HepG2 (cell line): Measurements from ENCODE around the gene CGREF1. TPM values are rescaled to one million over a fixed set of nuclear protein-coding genes. Genes with fewer than 3 reads are reported as not detected.
A peak's percentile ranks its signal among the peaks of the same experiment; 100 is the strongest.

Source experiments
- AKAP8 ChIP-seq: sonication (generic); formaldehyde crosslinking; IDR thresholded peaks from 2 replicates; pipeline ENCODE4 v1.5.1; 2020; ENCODE audit warnings: mild to moderate bottlenecking, missing genetic modification reagents
- BATF2 ChIP-seq: sonication (generic); formaldehyde crosslinking; IDR thresholded peaks from 2 replicates; pipeline ENCODE4 v1.8.0; 2022; ENCODE audit warnings: mild to moderate bottlenecking, missing genetic modification reagents, moderate library complexity
- E2F5 ChIP-seq: sonication (generic); formaldehyde crosslinking; conservative IDR thresholded peaks from 2 replicates; pipeline ENCODE4 v1.4.0; 2020; ENCODE audit warnings: missing genetic modification reagents
- FOXP1 ChIP-seq, 2 experiments: fragments of 450-650 bp in 1 of 2; IDR thresholded peaks; 2 replicates each; pipeline ENCODE4 v1.6.1; 2017 to 2018; ENCODE audit warnings: antibody characterized with exemption in 1 of 2
- GATAD2A ChIP-seq: IDR thresholded peaks from 2 replicates; pipeline ENCODE4 v1.6.1; 2016
- HOXA7 ChIP-seq: sonication (generic); formaldehyde crosslinking; IDR thresholded peaks from 2 replicates; pipeline ENCODE4 v1.8.1; 2022; ENCODE audit warnings: mild to moderate bottlenecking, missing genetic modification reagents, moderate library complexity
- NBN ChIP-seq: fragments of 450-650 bp; conservative IDR thresholded peaks from 2 replicates; pipeline ENCODE4 v1.6.1; 2017
- NFIB ChIP-seq: sonication (generic); formaldehyde crosslinking; IDR thresholded peaks from 2 replicates; pipeline ENCODE4 v1.9.0; 2021; ENCODE audit warnings: missing genetic modification reagents, mild to moderate bottlenecking, borderline replicate concordance
- NONO ChIP-seq, 2 experiments: fragments of 450-650 bp in 1 of 2; sonication (generic) in 1 of 2; formaldehyde crosslinking in 1 of 2; IDR thresholded peaks in 1 of 2; conservative IDR thresholded peaks in 1 of 2; 2 replicates each; pipeline versions ENCODE4 v1.6.1 to v1.8.0; 2017 to 2022; ENCODE audit warnings: mild to moderate bottlenecking in 1 of 2, missing genetic modification reagents in 1 of 2, moderate library complexity in 1 of 2
- PHB2 ChIP-seq: fragments of 450-650 bp; IDR thresholded peaks from 2 replicates; pipeline ENCODE4 v1.6.1; 2018; ENCODE audit not compliant: partially characterized antibody
- RAD21 ChIP-seq: fragments of 450-650 bp; formaldehyde crosslinking; IDR thresholded peaks from 2 replicates; pipeline ENCODE4 v1.5.0; 2020; ENCODE audit warnings: mild to moderate bottlenecking
- SMAD3 ChIP-seq: sonication (generic); formaldehyde crosslinking; IDR thresholded peaks from 2 replicates; pipeline ENCODE4 v1.4.0; 2020; ENCODE audit warnings: missing genetic modification reagents
- SOX5 ChIP-seq: IDR thresholded peaks from 2 replicates; pipeline ENCODE4 v1.6.1; 2016; ENCODE audit warnings: borderline replicate concordance
- TOE1 ChIP-seq: sonication (generic); formaldehyde crosslinking; IDR thresholded peaks from 2 replicates; pipeline ENCODE4 v1.4.0; 2020; ENCODE audit warnings: mild to moderate bottlenecking, missing genetic modification reagents
- ZBTB2 ChIP-seq: sonication (generic); formaldehyde crosslinking; IDR thresholded peaks from 2 replicates; pipeline ENCODE4 v1.8.0; 2022; ENCODE audit warnings: low read depth, missing genetic modification reagents
- ZNF263 ChIP-seq: sonication (generic); formaldehyde crosslinking; IDR thresholded peaks from 2 replicates; pipeline ENCODE4 v1.4.0; 2020; ENCODE audit warnings: missing genetic modification reagents
- ZNF292 ChIP-seq: sonication (generic); formaldehyde crosslinking; IDR thresholded peaks from 2 replicates; pipeline ENCODE4 v1.8.1; 2022; ENCODE audit warnings: mild to moderate bottlenecking, low read depth, missing genetic modification reagents, borderline replicate concordance
- ZNF530 ChIP-seq: sonication (generic); formaldehyde crosslinking; IDR thresholded peaks from 2 replicates; pipeline ENCODE4 v1.5.0; 2020; ENCODE audit warnings: low read depth, mild to moderate bottlenecking, missing genetic modification reagents
- ZNF543 ChIP-seq: sonication (generic); formaldehyde crosslinking; IDR thresholded peaks from 2 replicates; pipeline ENCODE4 v1.4.0; 2020; ENCODE audit warnings: mild to moderate bottlenecking, missing genetic modification reagents
- ZNF660 ChIP-seq: sonication (generic); formaldehyde crosslinking; IDR thresholded peaks from 2 replicates; pipeline ENCODE4 v1.5.1; 2020; ENCODE audit warnings: mild to moderate bottlenecking, low read depth, missing genetic modification reagents, borderline replicate concordance
- ZNF713 ChIP-seq: sonication (generic); formaldehyde crosslinking; IDR thresholded peaks from 2 replicates; pipeline ENCODE4 v1.4.0; 2020; ENCODE audit warnings: mild to moderate bottlenecking, missing genetic modification reagents
- polyA plus RNA-seq, 8 experiments: library from polyadenylated mRNA; depleted of rRNA in 3 of 8; stranded (reverse) in 7 of 8; unstranded in 1 of 8; fragments of >200 nt; fragmentation: Illumina TruSeq in 4 of 8; extraction: Trizol in 4 of 8; gene quantifications; 2 replicates each; pipeline versions ENCODE4 v1.2.1 to v1.2.3, GENCODE V29; 2011 to 2016; ENCODE audit warnings: low read depth in 4 of 8, missing spikeins in 1 of 8, mixed read lengths in 1 of 8; ENCODE audit not compliant: insufficient read depth in 1 of 8
- total RNA-seq, 5 experiments: library from RNA; depleted of rRNA; stranded (reverse); fragments of >200 nt; fragmentation: Illumina TruSeq; extraction: Trizol; gene quantifications; 2 replicates each; pipeline ENCODE4 v1.2.3, GENCODE V29; 2016; ENCODE audit warnings: low read depth in 1 of 5
- TF ChIP-seq, protein P1 (sequence below): IDR thresholded peaks from 2 replicates; pipeline ENCODE4 v1.6.1; 2012; ENCODE audit warnings: inconsistent platforms
- TF ChIP-seq, protein P2 (sequence below): sonication (generic); formaldehyde crosslinking; conservative IDR thresholded peaks from 2 replicates; pipeline ENCODE4 v1.8.0; 2022; ENCODE audit warnings: low read depth, missing genetic modification reagents
- TF ChIP-seq, protein P3 (sequence below): sonication (generic); formaldehyde crosslinking; IDR thresholded peaks from 2 replicates; pipeline ENCODE4 v1.8.0; 2022; ENCODE audit warnings: missing genetic modification reagents, mild to moderate bottlenecking, moderate library complexity, borderline replicate concordance

Gene CGREF1
- total and polyA plus RNA-seq, 2 of the 13 experiments (the other 11 are each of a cell fraction or from before 2014, with no cell fraction given): 13.9 to 23.4 TPM

- TF ChIP-seq ZNF292 (CRISPR knock-in tag): no peak
- no peak for TF ChIP-seq NONO (IDR thresholded peaks at IDR 0.05)
- TF ChIP-seq NONO (CRISPR knock-in tag; conservative IDR thresholded peaks at IDR 0.05): peak; percentile 87
- TF ChIP-seq ZNF263 (CRISPR knock-in tag): no peak
- TF ChIP-seq ZNF530 (CRISPR knock-in tag): peak; percentile 28; the same call in 1 of the 2 replicates
- TF ChIP-seq ZNF543 (CRISPR knock-in tag): peak; percentile 53; the same call in 1 of the 2 replicates
- peak; percentile 94 for TF ChIP-seq RAD21 (CRISPR knock-in tag)
- TF ChIP-seq ZNF713 (CRISPR knock-in tag): no peak; the same call in 1 of the 2 replicates
- peak; percentile 30; the same call in 1 of the 2 replicates for TF ChIP-seq SMAD3 (CRISPR knock-in tag)
- TF ChIP-seq E2F5 (CRISPR knock-in tag): peak; percentile 98
- TF ChIP-seq PHB2: no peak
- TF ChIP-seq HOXA7 (CRISPR knock-in tag): no peak
- no peak; the same call in 1 of the 2 replicates for TF ChIP-seq BATF2 (CRISPR knock-in tag)
- TF ChIP-seq, protein P1, sequence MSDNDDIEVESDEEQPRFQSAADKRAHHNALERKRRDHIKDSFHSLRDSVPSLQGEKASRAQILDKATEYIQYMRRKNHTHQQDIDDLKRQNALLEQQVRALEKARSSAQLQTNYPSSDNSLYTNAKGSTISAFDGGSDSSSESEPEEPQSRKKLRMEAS: peak; percentile 98
- TF ChIP-seq TOE1 (CRISPR knock-in tag): peak; percentile 90
- no peak for TF ChIP-seq NBN
- TF ChIP-seq SOX5 (CRISPR knock-in tag): peak; percentile 47; the same call in 1 of the 2 replicates
- peak; percentile 90 for TF ChIP-seq AKAP8 (CRISPR knock-in tag)
- no peak for TF ChIP-seq ZNF660 (CRISPR knock-in tag)
- TF ChIP-seq GATAD2A (CRISPR knock-in tag): peak; percentile 73
- TF ChIP-seq, protein P2, sequence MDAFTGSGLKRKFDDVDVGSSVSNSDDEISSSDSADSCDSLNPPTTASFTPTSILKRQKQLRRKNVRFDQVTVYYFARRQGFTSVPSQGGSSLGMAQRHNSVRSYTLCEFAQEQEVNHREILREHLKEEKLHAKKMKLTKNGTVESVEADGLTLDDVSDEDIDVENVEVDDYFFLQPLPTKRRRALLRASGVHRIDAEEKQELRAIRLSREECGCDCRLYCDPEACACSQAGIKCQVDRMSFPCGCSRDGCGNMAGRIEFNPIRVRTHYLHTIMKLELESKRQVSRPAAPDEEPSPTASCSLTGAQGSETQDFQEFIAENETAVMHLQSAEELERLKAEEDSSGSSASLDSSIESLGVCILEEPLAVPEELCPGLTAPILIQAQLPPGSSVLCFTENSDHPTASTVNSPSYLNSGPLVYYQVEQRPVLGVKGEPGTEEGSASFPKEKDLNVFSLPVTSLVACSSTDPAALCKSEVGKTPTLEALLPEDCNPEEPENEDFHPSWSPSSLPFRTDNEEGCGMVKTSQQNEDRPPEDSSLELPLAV: no peak
- no peak for TF ChIP-seq FOXP1 (IDR thresholded peaks at IDR 0.05)
- no peak for TF ChIP-seq FOXP1 (CRISPR knock-in tag; IDR thresholded peaks at IDR 0.05)
- TF ChIP-seq, protein P3, sequence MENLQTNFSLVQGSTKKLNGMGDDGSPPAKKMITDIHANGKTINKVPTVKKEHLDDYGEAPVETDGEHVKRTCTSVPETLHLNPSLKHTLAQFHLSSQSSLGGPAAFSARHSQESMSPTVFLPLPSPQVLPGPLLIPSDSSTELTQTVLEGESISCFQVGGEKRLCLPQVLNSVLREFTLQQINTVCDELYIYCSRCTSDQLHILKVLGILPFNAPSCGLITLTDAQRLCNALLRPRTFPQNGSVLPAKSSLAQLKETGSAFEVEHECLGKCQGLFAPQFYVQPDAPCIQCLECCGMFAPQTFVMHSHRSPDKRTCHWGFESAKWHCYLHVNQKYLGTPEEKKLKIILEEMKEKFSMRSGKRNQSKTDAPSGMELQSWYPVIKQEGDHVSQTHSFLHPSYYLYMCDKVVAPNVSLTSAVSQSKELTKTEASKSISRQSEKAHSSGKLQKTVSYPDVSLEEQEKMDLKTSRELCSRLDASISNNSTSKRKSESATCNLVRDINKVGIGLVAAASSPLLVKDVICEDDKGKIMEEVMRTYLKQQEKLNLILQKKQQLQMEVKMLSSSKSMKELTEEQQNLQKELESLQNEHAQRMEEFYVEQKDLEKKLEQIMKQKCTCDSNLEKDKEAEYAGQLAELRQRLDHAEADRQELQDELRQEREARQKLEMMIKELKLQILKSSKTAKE: no peak
- peak; percentile 67; the same call in 1 of the 2 replicates for TF ChIP-seq ZBTB2 (CRISPR knock-in tag)
- no peak for TF ChIP-seq NFIB (CRISPR knock-in tag)
Measured at GRCh38 chr2:27086090-27086723, 32.7 kb downstream of the CGREF1 start (continued).
